Muscle layer of duodenum (tissue), 2 donors: Measurements from ENCODE around the gene HSPA1B.
A peak's percentile ranks its signal among the peaks of the same experiment; 100 is the strongest.
"Not testable (repeated sequence)": the region's sequence is repeated elsewhere in the genome, so short reads cannot be mapped to it uniquely, and the experiment has no call there.

ENCODE experiments used
- H3K27ac ChIP-seq: one replicate; pipeline ENCODE4 v1.7.0; 2013; ENCODE audit warnings: mild to moderate bottlenecking, low read length
- H3K27me3 ChIP-seq: one replicate; pipeline ENCODE4 v1.7.0; 2013; ENCODE audit warnings: low read depth, mild to moderate bottlenecking, control low read depth, low read length
- H3K36me3 ChIP-seq, 2 donors: one replicate each; pipeline ENCODE4 v1.7.0; 2013; ENCODE audit warnings: low read length in 2 of 2, control low read depth in 1 of 2, mild to moderate bottlenecking in 1 of 2; ENCODE audit not compliant: insufficient read depth in 2 of 2, control insufficient read depth in 1 of 2
- H3K4me1 ChIP-seq, 2 donors: one replicate each; pipeline ENCODE4 v1.7.0; 2013; ENCODE audit warnings: low read length in 2 of 2, mild to moderate bottlenecking in 2 of 2, control low read depth in 1 of 2, moderate library complexity in 1 of 2; ENCODE audit not compliant: insufficient read depth in 2 of 2, control insufficient read depth in 1 of 2
- H3K4me3 ChIP-seq, 2 donors: one replicate each; pipeline ENCODE4 v1.7.0; 2013; ENCODE audit warnings: low read length in 2 of 2, low read depth in 1 of 2, mild to moderate bottlenecking in 1 of 2
- H3K9me3 ChIP-seq, 2 donors: one replicate each; pipeline ENCODE4 v1.7.0; 2013; ENCODE audit warnings: low read length in 2 of 2, control low read depth in 1 of 2, mild to moderate bottlenecking in 1 of 2; ENCODE audit not compliant: control insufficient read depth in 1 of 2
- donor health status: healthy.

Gene HSPA1B

DNA sequence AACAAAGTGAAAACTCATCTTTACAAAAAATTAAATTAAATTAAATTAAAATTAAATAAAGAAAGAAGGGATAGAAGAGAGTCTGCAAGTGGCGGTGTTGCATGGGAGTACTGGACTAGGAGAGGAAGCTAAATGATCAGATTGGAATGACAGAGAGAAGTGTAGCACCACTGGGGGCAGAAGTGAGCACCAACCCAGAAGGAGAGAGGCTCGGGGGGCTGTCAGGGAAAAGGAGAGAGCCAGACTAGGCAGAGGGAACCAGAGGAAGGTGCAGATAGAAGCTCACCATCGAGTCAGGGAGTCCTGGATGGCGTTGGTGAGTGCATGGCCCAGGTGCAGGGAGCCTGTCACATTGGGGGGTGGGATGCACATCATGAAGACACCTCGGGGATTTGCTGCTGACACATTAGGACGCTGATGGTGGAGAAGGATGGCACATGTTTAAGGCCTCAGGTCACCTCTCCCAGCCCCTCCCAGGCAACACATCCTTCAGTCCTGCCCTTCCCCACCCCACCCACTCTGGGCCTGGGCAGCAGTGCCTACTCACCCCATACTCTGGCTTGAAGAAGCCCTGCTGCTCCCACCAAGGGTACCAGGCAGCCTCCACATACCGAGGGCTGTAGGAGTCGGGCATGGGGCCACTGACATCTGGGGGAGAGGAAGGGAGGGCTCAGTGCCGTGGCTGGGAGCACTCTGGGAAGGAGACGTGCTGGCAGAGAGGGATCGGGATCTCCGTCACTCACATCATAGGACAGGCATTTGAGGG lies 36.0 kb upstream of the HSPA1B start:
- Histone ChIP-seq H3K4me3 (no peak overlapping the region), H3K4me1 (peaks cover 0 to 10% of the 10 kb centered on the region in 2 donors), H3K27ac (no peak overlapping the region), H3K27me3 (no peaks in the 10 kb centered on the region), H3K36me3 (peaks cover 7 to 30% of the 10 kb centered on the region in 2 donors), H3K9me3 (no peaks in the 10 kb centered on the region)

DNA sequence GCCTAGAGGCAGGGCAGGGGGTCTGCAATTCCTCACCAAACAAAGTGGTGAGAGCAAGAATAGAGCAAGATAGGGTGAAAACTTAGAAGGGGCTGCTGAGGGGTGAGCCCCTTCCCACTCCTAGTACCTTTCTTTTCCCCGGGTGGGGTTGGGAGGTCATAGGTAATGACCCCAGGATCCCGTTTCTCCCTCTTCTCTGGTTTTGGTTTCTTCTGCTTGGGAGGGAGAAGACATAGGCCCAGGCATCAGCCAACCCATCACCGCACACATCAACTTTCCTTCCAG lies 35.5 kb upstream of the HSPA1B start:
- H3K27me3 ChIP-seq, result no peaks in the 10 kb centered on the region
- peaks cover 0 to 10% of the 10 kb centered on the region in 2 donors for H3K4me1 ChIP-seq
- H3K27ac ChIP-seq, result no peak overlapping the region
- H3K9me3 ChIP-seq, result no peaks in the 10 kb centered on the region
- no peak overlapping the region for H3K4me3 ChIP-seq
- H3K36me3 ChIP-seq, result peaks cover 7 to 30% of the 10 kb centered on the region in 2 donors

DNA sequence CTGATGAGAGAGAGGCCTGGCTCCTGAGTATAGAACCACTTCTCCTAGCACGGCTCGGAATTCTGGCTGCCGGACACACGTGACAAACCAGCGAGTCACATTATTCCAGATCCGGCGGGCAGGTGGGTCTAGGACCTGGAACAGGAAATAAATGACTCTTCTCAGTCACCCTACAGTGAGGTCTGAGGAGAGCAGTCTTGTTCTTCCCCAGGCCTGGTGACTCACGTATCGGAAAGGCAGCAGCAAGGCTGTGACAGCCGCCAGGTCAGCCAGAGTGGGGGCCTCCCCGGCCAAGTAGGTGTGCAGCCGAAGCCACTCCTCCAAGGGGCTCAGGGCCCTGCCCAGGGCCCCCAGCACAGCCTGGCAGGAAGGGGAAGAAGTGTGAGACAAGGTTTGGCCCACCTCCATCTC lies 34.8 kb upstream of the HSPA1B start:
- Histone ChIP-seq H3K4me1 (peaks cover 0 to 10% of the 10 kb centered on the region in 2 donors), H3K36me3 (peaks cover 7 to 30% of the 10 kb centered on the region in 2 donors), H3K27ac (no peak overlapping the region)

DNA sequence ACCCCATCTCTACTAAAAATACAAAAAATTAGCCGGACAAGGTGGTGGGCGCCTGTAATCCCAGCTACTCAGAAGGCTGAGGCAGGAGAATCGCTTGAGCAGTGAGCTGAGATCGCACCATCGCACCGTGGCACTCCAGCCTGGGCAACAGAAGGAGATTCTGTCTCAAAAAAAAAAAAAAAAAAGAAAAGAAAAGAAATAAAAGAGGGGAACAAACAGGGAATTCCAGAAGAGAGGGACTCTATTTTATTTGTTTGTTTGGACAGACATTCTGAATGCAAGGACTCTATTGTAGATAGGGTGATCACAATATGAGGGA lies 33.7 kb upstream of the HSPA1B start:
- Histone ChIP-seq H3K36me3 (peaks cover 7 to 25% of the 10 kb centered on the region in 2 donors), H3K27ac (peak overlapping the region; percentile 97)
- H3K4me3 ChIP-seq, H3K9me3 ChIP-seq, H3K4me1 ChIP-seq, H3K27me3 ChIP-seq: not testable (repeated sequence)

More for the DNA sequence above, 34.8 kb upstream of the HSPA1B start:
- no peak overlapping the region for H3K4me3 ChIP-seq
- H3K9me3 ChIP-seq, result no peaks in the 10 kb centered on the region
- H3K27me3 ChIP-seq, result no peaks in the 10 kb centered on the region

DNA sequence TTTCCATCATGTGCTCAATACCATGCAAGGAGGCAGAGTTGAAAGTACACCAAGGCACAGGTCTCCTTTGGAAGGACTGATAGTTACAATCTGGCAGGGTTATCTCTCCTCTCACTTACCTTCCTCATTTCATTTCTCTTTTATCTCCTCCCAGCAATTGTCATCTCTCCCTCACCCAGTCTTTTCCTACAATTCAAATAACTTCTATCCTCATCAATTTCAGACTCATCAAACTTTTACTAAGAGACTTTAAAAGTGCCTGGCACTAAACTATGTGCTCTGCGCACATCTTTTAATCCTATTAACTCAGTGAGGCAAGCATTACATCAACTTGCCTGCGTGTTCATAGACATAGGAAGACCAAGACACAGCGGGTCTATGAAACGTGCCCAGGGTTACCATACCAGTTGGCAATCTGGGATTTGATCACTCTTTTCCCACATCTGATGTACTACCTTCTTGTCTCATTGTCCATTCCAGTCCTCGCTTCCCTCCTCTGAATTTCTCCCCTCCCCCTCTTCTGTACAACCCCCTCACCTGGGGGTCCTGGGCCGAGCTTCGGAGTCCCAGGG lies 33.2 kb upstream of the HSPA1B start:
- peaks cover 5 to 23% of the 10 kb centered on the region in 2 donors for H3K36me3 ChIP-seq
- H3K4me1 ChIP-seq, result peaks cover 0 to 10% of the 10 kb centered on the region in 2 donors
- peak overlapping the region; percentile 68 to 94 for H3K4me3 ChIP-seq
- H3K27me3 ChIP-seq, result no peaks in the 10 kb centered on the region
- peak overlapping the region; percentile 97 for H3K27ac ChIP-seq
- H3K9me3 ChIP-seq, result no peaks in the 10 kb centered on the region

DNA sequence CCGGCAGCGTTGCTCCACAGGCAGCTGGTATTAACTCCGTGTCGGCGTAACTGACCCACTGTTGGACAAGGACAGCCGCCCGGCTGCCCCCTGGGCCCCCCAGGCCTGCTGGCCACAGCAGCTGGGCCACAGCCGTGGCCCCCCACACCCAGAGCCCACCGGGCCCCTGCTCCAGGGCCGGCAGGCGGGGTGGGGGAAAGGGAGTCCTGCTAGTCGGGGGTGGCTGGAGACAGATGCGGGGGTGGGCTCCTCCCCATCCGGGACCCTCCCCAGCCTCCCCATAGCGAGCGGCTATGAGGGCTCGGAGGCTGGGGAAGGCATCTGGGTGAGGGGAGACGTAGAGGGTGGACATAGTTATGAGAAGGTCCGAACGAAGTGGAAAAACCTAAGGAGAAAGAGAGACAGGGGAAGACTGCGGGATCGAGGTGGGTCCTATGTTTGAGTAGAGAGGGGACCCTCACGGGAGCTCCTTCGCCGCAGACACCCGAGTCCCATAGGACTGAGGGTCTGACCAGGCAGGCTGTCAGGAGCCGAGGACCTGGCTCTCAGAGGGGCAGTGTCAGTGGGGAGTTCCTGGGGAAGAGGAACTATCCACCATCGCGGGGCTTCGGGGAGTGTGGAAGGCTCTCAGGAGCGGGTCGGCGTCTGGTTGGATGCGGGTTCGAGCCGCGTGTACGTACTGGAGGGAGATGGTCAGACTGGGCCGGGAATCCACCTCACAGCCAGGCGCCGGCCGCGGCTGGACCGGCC lies 32.5 kb upstream of the HSPA1B start:
- Histone ChIP-seq H3K27me3 (no peaks in the 10 kb centered on the region), H3K27ac (peak overlapping the region; percentile 97), H3K4me1 (peaks cover 0 to 10% of the 10 kb centered on the region in 2 donors)

DNA sequence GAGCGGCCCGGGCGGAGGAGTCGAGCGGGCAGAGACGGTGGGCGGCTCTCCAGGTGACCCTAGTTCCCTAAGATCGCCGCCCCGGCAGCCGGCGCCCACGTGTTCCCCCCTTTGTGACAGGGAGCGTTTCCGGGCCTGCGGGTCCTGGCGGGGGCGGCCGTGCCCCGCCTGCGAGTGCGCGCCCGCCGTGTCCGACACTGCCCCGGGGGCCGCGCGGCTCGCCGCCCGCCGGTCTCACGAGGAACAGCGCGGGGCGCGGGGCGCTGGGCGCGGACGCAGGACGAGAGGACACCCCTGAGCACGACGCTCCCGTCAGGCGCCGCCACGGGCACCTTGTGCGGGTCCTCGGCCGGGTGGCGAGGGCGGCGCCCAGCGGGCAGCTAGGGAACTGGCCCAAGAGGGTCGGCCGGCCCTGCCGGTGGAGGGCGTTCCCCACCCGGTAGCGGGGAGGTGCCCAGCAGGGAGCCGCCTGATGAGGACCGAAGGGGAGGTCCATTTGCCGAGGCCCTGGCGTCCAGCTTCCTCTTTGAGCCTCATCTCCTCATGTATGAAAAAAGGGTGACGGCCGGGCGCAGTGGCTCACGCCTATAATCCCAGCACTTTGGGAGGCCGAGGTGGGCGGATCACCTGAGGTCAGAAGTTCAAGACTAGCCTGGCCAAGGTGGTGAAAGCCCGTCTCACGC lies 31.8 kb upstream of the HSPA1B start, which contains the start of gene VARS1:
Gene VARS1, minus strand, starts transcription at position 137 of the 683 bp plus-strand sequence. CDS start 535 bp downstream, outside the sequence.
- H3K4me3 ChIP-seq, result peak within 1 kb of the TSS; percentile 68 to 94
- peaks cover 4 to 20% of the 10 kb centered on the region in 2 donors for H3K36me3 ChIP-seq
- H3K4me1 ChIP-seq, result peaks cover 0 to 10% of the 10 kb centered on the region in 2 donors
- H3K27ac ChIP-seq, result peak within 1 kb of the TSS; percentile 97
- no peaks in the 10 kb centered on the region for H3K9me3 ChIP-seq
- no peaks in the 10 kb centered on the region for H3K27me3 ChIP-seq

More for the DNA sequence above, 32.5 kb upstream of the HSPA1B start:
- peaks cover 4 to 20% of the 10 kb centered on the region in 2 donors for H3K36me3 ChIP-seq
- peak overlapping the region; percentile 68 to 94 for H3K4me3 ChIP-seq
- no peaks in the 10 kb centered on the region for H3K9me3 ChIP-seq

DNA sequence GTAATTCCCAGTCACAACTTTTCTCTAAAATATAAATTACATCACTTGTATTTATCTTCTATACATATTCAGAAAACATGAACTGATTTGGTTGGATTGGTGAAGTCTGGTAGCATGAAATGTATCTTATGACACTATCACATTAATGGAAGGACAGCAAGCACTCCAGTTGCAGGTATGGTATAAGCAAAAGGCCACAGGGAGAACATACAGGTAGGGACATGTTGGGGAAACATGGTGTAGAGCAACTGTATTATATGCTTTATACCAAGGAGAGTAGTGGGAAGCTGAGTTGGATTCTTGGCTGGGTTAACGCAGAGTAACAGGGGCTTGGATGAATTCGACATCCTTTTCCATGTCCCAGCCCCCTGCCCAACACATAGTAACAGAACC lies 30.5 kb upstream of the HSPA1B start:
- Histone ChIP-seq H3K4me3 (no peak overlapping the region), H3K27me3 (no peaks in the 10 kb centered on the region), H3K36me3 (peaks cover 4 to 14% of the 10 kb centered on the region in 2 donors), H3K9me3 (no peaks in the 10 kb centered on the region), H3K4me1 (peaks cover 0 to 10% of the 10 kb centered on the region in 2 donors), H3K27ac (no peak overlapping the region)

DNA sequence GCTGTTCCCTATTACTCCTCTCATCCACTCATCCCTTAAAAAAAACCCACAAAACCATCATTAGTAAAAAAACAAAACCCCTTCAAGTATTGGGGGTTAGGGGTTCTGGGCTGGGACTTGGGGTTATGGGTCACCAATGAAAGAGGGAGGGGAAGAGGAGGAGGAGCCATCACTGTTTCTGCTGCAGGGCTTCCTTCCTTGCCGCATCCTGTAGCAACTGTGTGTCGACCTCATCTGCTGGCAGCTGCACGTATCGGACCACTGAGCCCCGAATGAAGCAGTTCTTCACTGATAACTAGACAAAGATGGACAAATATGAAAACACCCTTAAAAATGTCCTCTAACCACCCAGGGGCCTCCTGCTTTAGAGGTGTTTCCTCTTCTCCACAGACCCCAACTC lies 29.9 kb upstream of the HSPA1B start:
- Histone ChIP-seq H3K4me1 (peaks cover 0 to 10% of the 10 kb centered on the region in 2 donors), H3K36me3 (peaks cover 0 to 8% of the 10 kb centered on the region in 2 donors), H3K9me3 (no peaks in the 10 kb centered on the region), H3K27ac (no peak overlapping the region), H3K27me3 (no peaks in the 10 kb centered on the region), H3K4me3 (no peak overlapping the region)

DNA sequence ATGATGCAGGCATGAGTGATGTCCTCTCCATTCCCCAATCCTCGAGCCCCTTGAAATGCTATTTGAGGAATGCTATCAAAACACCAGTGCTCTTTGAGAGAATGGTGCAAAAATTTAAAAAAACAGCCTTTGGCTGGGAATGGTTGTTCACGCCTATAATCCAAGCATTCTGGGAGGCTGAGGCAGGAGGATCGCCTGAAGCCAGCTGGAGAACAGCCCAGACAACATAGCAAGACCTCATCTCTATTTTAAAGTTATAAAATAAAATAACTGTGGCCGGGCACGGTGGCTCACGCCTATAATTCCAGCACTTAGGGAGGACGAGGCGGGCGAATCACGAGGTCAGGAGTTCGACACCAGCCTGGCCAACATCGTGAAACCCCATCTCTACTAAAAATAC lies 27.8 kb upstream of the HSPA1B start:
- peaks cover 0 to 5% of the 10 kb centered on the region in 2 donors for H3K4me1 ChIP-seq
- no peak overlapping the region for H3K27ac ChIP-seq
- H3K4me3 ChIP-seq, result no peak overlapping the region
- H3K36me3 ChIP-seq, result peaks cover 0 to 7% of the 10 kb centered on the region in 2 donors
- no peaks in the 10 kb centered on the region for H3K9me3 ChIP-seq
- H3K27me3 ChIP-seq, result no peaks in the 10 kb centered on the region
